HepG2 (cell line): ENCODE measurements around the gene MAP3K4. TPM values are rescaled to one million over a fixed set of nuclear protein-coding genes. Genes with fewer than 3 reads are reported as not detected.

Experiments
- CBX2 ChIP-seq, 2 experiments: fragments of 200-600 bp in 1 of 2; sonication (generic); formaldehyde crosslinking in 1 of 2; IDR thresholded peaks; 2 replicates each; pipeline versions ENCODE4 v1.7.0 to v1.8.1; 2018 to 2022; ENCODE audit warnings: low read depth in 2 of 2, low read length in 1 of 2, mild to moderate bottlenecking in 1 of 2, missing genetic modification reagents in 1 of 2
- FLYWCH1 ChIP-seq: sonication (generic); formaldehyde crosslinking; IDR thresholded peaks from 2 replicates; pipeline ENCODE4 v1.8.1; 2023; ENCODE audit warnings: mild to moderate bottlenecking, missing genetic modification reagents
- FOXA1 ChIP-seq, 2 experiments: fragments of 450-650 bp in 1 of 2; sonication (generic) in 1 of 2; formaldehyde crosslinking in 1 of 2; IDR thresholded peaks; 2 replicates each; pipeline versions ENCODE4 v1.4.0 to v1.6.1; 2016 to 2020; ENCODE audit warnings: missing genetic modification reagents in 1 of 2
- HCFC1 ChIP-seq: fragments of 150-350 bp; IDR thresholded peaks from 2 replicates; pipeline ENCODE4 v1.6.1; 2014; ENCODE audit warnings: low read depth, low read length
- HES4 ChIP-seq: sonication (generic); formaldehyde crosslinking; IDR thresholded peaks from 2 replicates; pipeline ENCODE4 v1.9.0; 2021; ENCODE audit warnings: mild to moderate bottlenecking, missing genetic modification reagents, borderline replicate concordance
- MBNL3 ChIP-seq: fragments of 250-450 bp; sonication (Bioruptor Pico); conservative IDR thresholded peaks from 2 replicates; pipeline ENCODE4 v1.8.0; 2022; ENCODE audit warnings: mild to moderate bottlenecking, inconsistent platforms
- MIXL1 ChIP-seq: IDR thresholded peaks from 2 replicates; pipeline ENCODE4 v1.6.1; 2016
- RARA ChIP-seq: IDR thresholded peaks from 2 replicates; pipeline ENCODE4 v1.6.1; 2016; ENCODE audit warnings: missing genetic modification reagents, missing compliant biosample characterization
- SRSF1 ChIP-seq: fragments of 200-400 bp; formaldehyde crosslinking; optimal IDR thresholded peaks from 2 replicates; pipeline ENCODE3; 2017; ENCODE audit warnings: mild to moderate bottlenecking, low read depth, low read length, moderate library complexity
- U2AF1 ChIP-seq: fragments of 200-400 bp; formaldehyde crosslinking; optimal IDR thresholded peaks from 2 replicates; pipeline ENCODE3; 2017; ENCODE audit warnings: mild to moderate bottlenecking, low read depth, low read length
- ZFP90 ChIP-seq: sonication (generic); formaldehyde crosslinking; IDR thresholded peaks from 2 replicates; pipeline ENCODE4 v1.8.0; 2022; ENCODE audit warnings: missing genetic modification reagents, mild to moderate bottlenecking, inconsistent platforms, borderline replicate concordance
- ZNF282 ChIP-seq: fragments of 450-650 bp; IDR thresholded peaks from 2 replicates; pipeline ENCODE4 v1.6.1; 2018; ENCODE audit not compliant: partially characterized antibody
- ZNF775 ChIP-seq: sonication (generic); formaldehyde crosslinking; IDR thresholded peaks from 2 replicates; pipeline ENCODE4 v1.4.0; 2020; ENCODE audit warnings: missing genetic modification reagents, mild to moderate bottlenecking, moderate library complexity, borderline replicate concordance
- ZNF816 ChIP-seq: sonication (generic); formaldehyde crosslinking; IDR thresholded peaks from 2 replicates; pipeline ENCODE4 v1.8.0; 2022; ENCODE audit warnings: missing genetic modification reagents, mild to moderate bottlenecking, borderline replicate concordance
- ZSCAN22 ChIP-seq: sonication (generic); formaldehyde crosslinking; IDR thresholded peaks from 2 replicates; pipeline ENCODE4 v1.4.0; 2020; ENCODE audit warnings: mild to moderate bottlenecking, missing genetic modification reagents
- ZSCAN31 ChIP-seq: sonication (generic); formaldehyde crosslinking; IDR thresholded peaks from 2 replicates; pipeline ENCODE4 v1.5.0; 2020; ENCODE audit warnings: low read depth, mild to moderate bottlenecking, missing genetic modification reagents
- ZSCAN9 ChIP-seq: IDR thresholded peaks from 2 replicates; pipeline ENCODE4 v1.6.1; 2016; ENCODE audit warnings: borderline replicate concordance
- polyA plus RNA-seq, 8 experiments: library from polyadenylated mRNA; depleted of rRNA in 3 of 8; stranded (reverse) in 7 of 8; unstranded in 1 of 8; fragments of >200 nt; fragmentation: Illumina TruSeq in 4 of 8; extraction: Trizol in 4 of 8; gene quantifications; 2 replicates each; pipeline versions ENCODE4 v1.2.1 to v1.2.3, GENCODE V29; 2011 to 2016; ENCODE audit warnings: low read depth in 4 of 8, missing spikeins in 1 of 8, mixed read lengths in 1 of 8; ENCODE audit not compliant: insufficient read depth in 1 of 8
- total RNA-seq, 5 experiments: library from RNA; depleted of rRNA; stranded (reverse); fragments of >200 nt; fragmentation: Illumina TruSeq; extraction: Trizol; gene quantifications; 2 replicates each; pipeline ENCODE4 v1.2.3, GENCODE V29; 2016; ENCODE audit warnings: low read depth in 1 of 5
- TF ChIP-seq, protein P1 (sequence below): sonication (generic); formaldehyde crosslinking; IDR thresholded peaks from 2 replicates; pipeline ENCODE4 v1.8.1; 2023; ENCODE audit warnings: mild to moderate bottlenecking, missing genetic modification reagents
- TF ChIP-seq, protein P2 (sequence below): IDR thresholded peaks from 2 replicates; pipeline ENCODE4 v1.6.1; 2016
- TF ChIP-seq, protein P3 (sequence below): sonication (generic); formaldehyde crosslinking; IDR thresholded peaks from 2 replicates; pipeline ENCODE4 v1.4.0; 2020; ENCODE audit warnings: low read depth, mild to moderate bottlenecking, missing genetic modification reagents
- TF ChIP-seq, protein P4 (sequence below): sonication (generic); formaldehyde crosslinking; IDR thresholded peaks from 2 replicates; pipeline ENCODE4 v1.4.0; 2020; ENCODE audit warnings: missing genetic modification reagents
- TF ChIP-seq, protein P5 (sequence below): sonication (generic); formaldehyde crosslinking; IDR thresholded peaks from 2 replicates; pipeline ENCODE4 v1.4.0; 2020; ENCODE audit warnings: missing genetic modification reagents

Gene MAP3K4
- total and polyA plus RNA-seq, 2 of the 13 experiments (the other 11 are each of a cell fraction or from before 2014, with no cell fraction given) = 12.9 to 33.6 TPM

DNA sequence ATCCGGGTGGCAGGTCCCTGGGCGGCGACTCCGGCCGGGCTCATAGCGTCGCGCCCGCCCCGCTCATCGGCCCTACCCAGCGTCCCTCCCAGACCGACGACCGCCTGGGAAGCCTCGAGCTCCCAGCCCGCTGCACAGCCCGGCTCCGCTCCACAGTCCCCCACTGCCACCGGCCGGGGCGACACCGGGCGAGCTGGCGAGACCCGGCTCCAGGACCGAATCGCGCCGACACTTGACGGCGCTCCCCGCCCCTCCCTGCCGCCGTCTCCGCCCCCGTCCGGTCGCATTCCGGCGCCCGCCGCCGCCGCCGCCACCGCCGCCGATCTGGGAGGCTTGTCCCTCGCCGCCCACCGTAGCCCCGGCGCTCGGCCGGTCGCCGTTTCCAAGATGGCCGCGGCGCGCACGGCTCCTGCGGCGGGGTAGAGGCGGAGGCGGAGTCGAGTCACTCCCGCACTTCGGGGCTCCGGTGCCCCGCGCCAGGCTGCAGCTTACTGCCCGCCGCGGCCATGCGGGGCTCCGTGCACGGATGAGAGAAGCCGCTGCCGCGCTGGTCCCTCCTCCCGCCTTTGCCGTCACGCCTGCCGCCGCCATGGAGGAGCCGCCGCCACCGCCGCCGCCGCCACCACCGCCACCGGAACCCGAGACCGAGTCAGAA is at the start of gene MAP3K4 (continued):
- no peak for TF ChIP-seq U2AF1
- no peak for TF ChIP-seq FOXA1 (IDR thresholded peaks at IDR 0.05)
- no peak for TF ChIP-seq FOXA1 (CRISPR knock-in tag; IDR thresholded peaks at IDR 0.05)
- TF ChIP-seq RARA = 0 out of 2 replicates have a peak, but pooled peaks have one; percentile 7
- TF ChIP-seq, protein P1, sequence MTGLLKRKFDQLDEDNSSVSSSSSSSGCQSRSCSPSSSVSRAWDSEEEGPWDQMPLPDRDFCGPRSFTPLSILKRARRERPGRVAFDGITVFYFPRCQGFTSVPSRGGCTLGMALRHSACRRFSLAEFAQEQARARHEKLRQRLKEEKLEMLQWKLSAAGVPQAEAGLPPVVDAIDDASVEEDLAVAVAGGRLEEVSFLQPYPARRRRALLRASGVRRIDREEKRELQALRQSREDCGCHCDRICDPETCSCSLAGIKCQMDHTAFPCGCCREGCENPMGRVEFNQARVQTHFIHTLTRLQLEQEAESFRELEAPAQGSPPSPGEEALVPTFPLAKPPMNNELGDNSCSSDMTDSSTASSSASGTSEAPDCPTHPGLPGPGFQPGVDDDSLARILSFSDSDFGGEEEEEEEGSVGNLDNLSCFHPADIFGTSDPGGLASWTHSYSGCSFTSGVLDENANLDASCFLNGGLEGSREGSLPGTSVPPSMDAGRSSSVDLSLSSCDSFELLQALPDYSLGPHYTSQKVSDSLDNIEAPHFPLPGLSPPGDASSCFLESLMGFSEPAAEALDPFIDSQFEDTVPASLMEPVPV (CRISPR knock-in tag) = no peak; the same call in 1 of the 2 replicates
- TF ChIP-seq, protein P2, sequence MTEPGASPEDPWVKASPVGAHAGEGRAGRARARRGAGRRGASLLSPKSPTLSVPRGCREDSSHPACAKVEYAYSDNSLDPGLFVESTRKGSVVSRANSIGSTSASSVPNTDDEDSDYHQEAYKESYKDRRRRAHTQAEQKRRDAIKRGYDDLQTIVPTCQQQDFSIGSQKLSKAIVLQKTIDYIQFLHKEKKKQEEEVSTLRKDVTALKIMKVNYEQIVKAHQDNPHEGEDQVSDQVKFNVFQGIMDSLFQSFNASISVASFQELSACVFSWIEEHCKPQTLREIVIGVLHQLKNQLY (CRISPR knock-in tag) = no peak
- no peak for TF ChIP-seq FLYWCH1 (CRISPR knock-in tag)
- TF ChIP-seq HCFC1 = peak; percentile 37; the same call in 1 of the 2 replicates
- no peak for TF ChIP-seq SRSF1
- TF ChIP-seq ZSCAN31 = peak; percentile 95
- TF ChIP-seq ZNF775 (CRISPR knock-in tag) = peak; percentile 58; the same call in 1 of the 2 replicates
- no peak for TF ChIP-seq ZNF282
- peak; percentile 83; the same call in 1 of the 2 replicates for TF ChIP-seq ZSCAN22
- TF ChIP-seq MIXL1 (CRISPR knock-in tag) = no peak
- peak; percentile 54; the same call in 1 of the 2 replicates for TF ChIP-seq ZNF816
- TF ChIP-seq, protein P3, sequence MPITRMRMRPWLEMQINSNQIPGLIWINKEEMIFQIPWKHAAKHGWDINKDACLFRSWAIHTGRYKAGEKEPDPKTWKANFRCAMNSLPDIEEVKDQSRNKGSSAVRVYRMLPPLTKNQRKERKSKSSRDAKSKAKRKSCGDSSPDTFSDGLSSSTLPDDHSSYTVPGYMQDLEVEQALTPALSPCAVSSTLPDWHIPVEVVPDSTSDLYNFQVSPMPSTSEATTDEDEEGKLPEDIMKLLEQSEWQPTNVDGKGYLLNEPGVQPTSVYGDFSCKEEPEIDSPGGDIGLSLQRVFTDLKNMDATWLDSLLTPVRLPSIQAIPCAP (CRISPR knock-in tag) = peak; percentile 91; the same call in 1 of the 2 replicates
- peak; percentile 87; the same call in 1 of the 2 replicates for TF ChIP-seq HES4 (CRISPR knock-in tag)
- TF ChIP-seq ZSCAN9 (CRISPR knock-in tag) = no peak
- TF ChIP-seq MBNL3 (CRISPR knock-in tag) = no peak
- peak; percentile 44; the same call in 1 of the 2 replicates for TF ChIP-seq ZFP90 (CRISPR knock-in tag)
- TF ChIP-seq, protein P4, sequence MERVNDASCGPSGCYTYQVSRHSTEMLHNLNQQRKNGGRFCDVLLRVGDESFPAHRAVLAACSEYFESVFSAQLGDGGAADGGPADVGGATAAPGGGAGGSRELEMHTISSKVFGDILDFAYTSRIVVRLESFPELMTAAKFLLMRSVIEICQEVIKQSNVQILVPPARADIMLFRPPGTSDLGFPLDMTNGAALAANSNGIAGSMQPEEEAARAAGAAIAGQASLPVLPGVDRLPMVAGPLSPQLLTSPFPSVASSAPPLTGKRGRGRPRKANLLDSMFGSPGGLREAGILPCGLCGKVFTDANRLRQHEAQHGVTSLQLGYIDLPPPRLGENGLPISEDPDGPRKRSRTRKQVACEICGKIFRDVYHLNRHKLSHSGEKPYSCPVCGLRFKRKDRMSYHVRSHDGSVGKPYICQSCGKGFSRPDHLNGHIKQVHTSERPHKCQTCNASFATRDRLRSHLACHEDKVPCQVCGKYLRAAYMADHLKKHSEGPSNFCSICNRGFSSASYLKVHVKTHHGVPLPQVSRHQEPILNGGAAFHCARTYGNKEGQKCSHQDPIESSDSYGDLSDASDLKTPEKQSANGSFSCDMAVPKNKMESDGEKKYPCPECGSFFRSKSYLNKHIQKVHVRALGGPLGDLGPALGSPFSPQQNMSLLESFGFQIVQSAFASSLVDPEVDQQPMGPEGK = peak; percentile 70; the same call in 1 of the 2 replicates
- TF ChIP-seq CBX2 (IDR thresholded peaks at IDR 0.05; ENCODE audit: low read depth, low read length) = no peak
- peak; percentile 92; the same call in 1 of the 2 replicates for TF ChIP-seq CBX2 (CRISPR knock-in tag; IDR thresholded peaks at IDR 0.05; ENCODE audit: low read depth)
- TF ChIP-seq, protein P5, sequence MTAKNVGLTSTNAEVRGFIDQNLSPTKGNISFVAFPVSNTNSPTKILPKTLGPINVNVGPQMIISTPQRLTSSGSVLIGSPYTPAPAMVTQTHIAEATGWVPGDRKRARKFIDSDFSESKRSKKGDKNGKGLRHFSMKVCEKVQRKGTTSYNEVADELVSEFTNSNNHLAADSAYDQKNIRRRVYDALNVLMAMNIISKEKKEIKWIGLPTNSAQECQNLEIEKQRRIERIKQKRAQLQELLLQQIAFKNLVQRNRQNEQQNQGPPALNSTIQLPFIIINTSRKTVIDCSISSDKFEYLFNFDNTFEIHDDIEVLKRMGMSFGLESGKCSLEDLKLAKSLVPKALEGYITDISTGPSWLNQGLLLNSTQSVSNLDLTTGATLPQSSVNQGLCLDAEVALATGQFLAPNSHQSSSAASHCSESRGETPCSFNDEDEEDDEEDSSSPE (CRISPR knock-in tag) = peak; percentile 69
